ENCODE results near the gene VPS18.
"Not testable (repeated sequence)": the region's sequence is repeated elsewhere in the genome, so short reads cannot be mapped to it uniquely, and the experiment has no call there.

Gene VPS18

GRCh38 chr15:40893733-40894680 is at the start of gene VPS18:
Gene VPS18 (plus strand): TSS chr15:40894450. CDS start chr15:40894769, 319 bp downstream.
- DNase-seq = peak; percentile 51 to 89

- DNase-seq = no peak
These were observed 49.6 kb upstream of the VPS18 start for GRCh38 chr15:40844696-40845030.

GRCh38 chr15:40845036-40845435 is 49.2 kb upstream of the VPS18 start:
- DNase-seq = no peak

- no peak for DNase-seq
These were observed 48.6 kb upstream of the VPS18 start for GRCh38 chr15:40845511-40846284.

- DNase-seq = no peak
These were observed 47.4 kb upstream of the VPS18 start for GRCh38 chr15:40846841-40847222.

- DNase-seq = no peak
These were observed 46.9 kb upstream of the VPS18 start for GRCh38 chr15:40847223-40847961.

- DNase-seq = no peak
These were observed 43.6 kb upstream of the VPS18 start for GRCh38 chr15:40850576-40851112.

- no peak for DNase-seq
These were observed 41.7 kb upstream of the VPS18 start for GRCh38 chr15:40852529-40852928.

- DNase-seq = no peak
These were observed 40.9 kb upstream of the VPS18 start for GRCh38 chr15:40853241-40853890.

GRCh38 chr15:40854161-40854560 is 40.1 kb upstream of the VPS18 start:
- DNase-seq = no peak

GRCh38 chr15:40855706-40856234 is 38.5 kb upstream of the VPS18 start:
- no peak for DNase-seq

GRCh38 chr15:40856746-40857145 is 37.5 kb upstream of the VPS18 start:
- DNase-seq = no peak

GRCh38 chr15:40857601-40858341 is 36.5 kb upstream of the VPS18 start:
- DNase-seq = peak; percentile 18 to 22

- no peak for DNase-seq
These were observed 35.5 kb upstream of the VPS18 start for GRCh38 chr15:40858706-40859105.

GRCh38 chr15:40859206-40859851 is 34.9 kb upstream of the VPS18 start:
- peak; percentile 11 to 38 for DNase-seq

- DNase-seq = not testable (repeated sequence)
These were observed 33.1 kb upstream of the VPS18 start for GRCh38 chr15:40861147-40861546.

GRCh38 chr15:40863660-40864270 is 30.5 kb upstream of the VPS18 start:
- DNase-seq = no peak

GRCh38 chr15:40867199-40867598 is 27.1 kb upstream of the VPS18 start:
- no peak for DNase-seq

- no peak for DNase-seq
These were observed 24.6 kb upstream of the VPS18 start for GRCh38 chr15:40869686-40870085.

- DNase-seq = no peak
These were observed 23.5 kb upstream of the VPS18 start for GRCh38 chr15:40870716-40871115.
